Activated CD4-positive, alpha-beta T cell treated with anti-CD3 and anti-CD28 coated beads, Interleukin-2, amount 50 U/mL, for 48 hours (primary cell): ENCODE data around the gene LRRN4CL.

Experiments used
- DNase-seq, 2 experiments: peaks; one replicate each; pipeline ENCODE4 v3.0.0-alpha.2; 2020

The LRRN4CL gene

GRCh38 chr11:62645946-62646824, 43.1 kb downstream of the LRRN4CL start, which contains the start of gene GANAB:
TSS of gene GANAB (minus strand) at chr11:62646613. CDS start at chr11:62646599, 14 bp downstream.
- DNase-seq: peak; percentile 100

DNA sequence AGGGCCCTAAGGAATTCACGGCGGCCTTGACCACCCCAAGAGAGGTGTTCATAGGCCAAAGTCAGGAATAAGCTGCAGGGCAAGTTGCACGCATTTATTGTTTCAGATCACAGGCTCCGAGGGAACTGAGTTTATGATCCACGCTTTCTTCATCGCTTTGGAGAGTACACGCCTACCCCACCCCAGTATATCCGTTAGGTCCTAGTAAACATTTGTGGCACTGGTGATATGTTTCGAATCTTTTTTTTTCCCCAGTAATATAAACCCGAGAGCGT, 43.7 kb downstream of the LRRN4CL start:
- DNase-seq: no peak

DNA sequence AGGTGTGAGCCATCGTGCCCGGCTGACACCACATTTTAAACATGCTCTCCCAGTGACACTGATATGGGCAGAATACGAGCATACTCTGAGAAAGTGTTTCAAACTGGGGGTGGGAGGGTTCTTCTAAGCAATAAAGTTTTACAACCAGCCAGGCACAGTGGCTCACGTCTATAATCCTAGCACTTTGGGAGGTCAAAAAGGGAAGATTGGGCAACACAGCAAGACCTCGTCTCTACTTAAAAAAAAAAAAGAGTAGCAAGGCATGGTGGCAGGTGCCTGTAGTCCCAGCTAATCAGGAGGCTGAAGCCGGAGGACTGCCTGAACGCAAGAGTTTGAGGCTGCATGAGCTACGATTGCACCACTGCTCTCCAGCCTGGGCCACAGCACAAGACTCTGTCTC, 45.1 kb downstream of the LRRN4CL start:
- DNase-seq: no peak
